ENCODE results near the gene NPIPA8. TPM values are rescaled to one million over a fixed set of nuclear protein-coding genes. Genes with fewer than 3 reads are reported as not detected.
"Not testable (repeated sequence)": the region's sequence is repeated elsewhere in the genome, so short reads cannot be mapped to it uniquely, and the experiment has no call there.

The NPIPA8 gene
- total and polyA plus RNA-seq, 2 of the 13 experiments (the other 11 are each of a cell fraction or from before 2014, with no cell fraction given): 0.24 to 0.34 TPM

- H2AFZ ChIP-seq (ENCODE audit: low read length); in situ Hi-C loops (cut with HindIII; ENCODE audit: extremely low pct_ligation_motif_present, low pct_unique_long_range_greater_than_20kb); H4K20me1 ChIP-seq (ENCODE audit: insufficient read depth, low read length); H3K79me2 ChIP-seq (ENCODE audit: insufficient read depth, low read length); H3K9me3 ChIP-seq (ENCODE audit: low read length); CTCF ChIA-PET (ENCODE audit: low intra/inter-chr PET ratio, low total read pairs); H3K4me1 ChIP-seq (ENCODE audit: insufficient read depth, low read length); H3K4me2 ChIP-seq (ENCODE audit: low read depth, low read length); intact Hi-C loops (cut with micrococcal nuclease; ENCODE audit: unreplicated experiment); POLR2A ChIA-PET; H3K27ac ChIP-seq (ENCODE audit: extremely low read length, insufficient read depth, low read length); H3K4me3 ChIP-seq (replicated peaks in 1 of 3; ENCODE audit: insufficient read depth in 1 of 3, low read depth in 2 of 3, low read length in 3 of 3); H3K9ac ChIP-seq (ENCODE audit: insufficient read depth, low read depth, low read length); FAIRE-seq; H3K36me3 ChIP-seq (replicated peaks in 1 of 2; ENCODE audit: control insufficient read depth in 1 of 2, insufficient read depth in 2 of 2, low read length in 2 of 2); H3K27me3 ChIP-seq (ENCODE audit: control insufficient read depth in 1 of 2, insufficient read depth in 2 of 2, low read length in 2 of 2); BruUV-seq (replicated peaks); DNase-seq (ENCODE audit: low spot score): not testable (repeated sequence)
- no CpG with 5 or more reads among the region's 5 CpGs for WGBS (ENCODE audit: low lambda C conversion rate)
- ATAC-seq: peak; percentile 47
These were observed 42.2 kb downstream of the NPIPA8 start for GRCh38 chr16:18294371-18294770.

DNA sequence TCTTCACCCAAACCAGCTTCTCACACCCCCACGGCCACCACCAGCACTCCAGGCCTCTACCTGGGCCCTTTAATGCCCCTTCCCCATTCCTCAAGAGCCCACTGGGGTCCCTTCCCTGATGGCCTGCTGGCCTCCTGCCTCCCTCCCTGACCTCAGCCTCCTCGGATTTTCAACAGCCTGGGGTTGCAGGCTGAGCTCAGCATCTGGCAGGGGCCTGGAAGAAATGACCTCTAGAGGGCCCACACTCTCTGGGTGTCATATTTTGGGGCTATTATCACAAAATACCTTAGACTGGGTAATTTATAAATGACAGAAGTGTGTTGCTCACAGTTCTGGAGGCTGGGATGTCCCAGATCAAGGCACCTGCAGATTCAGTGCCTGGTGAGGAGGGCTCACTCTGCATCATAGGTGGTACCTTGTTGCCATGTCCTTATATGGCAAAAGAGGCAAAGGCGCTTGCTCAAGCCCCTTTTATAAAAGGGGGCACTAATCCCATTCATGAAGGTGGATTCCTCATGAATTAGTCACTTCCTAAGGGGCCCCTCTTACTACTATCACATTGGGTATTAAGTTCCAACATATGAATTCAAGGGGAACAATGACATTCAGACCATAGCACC, 43.1 kb downstream of the NPIPA8 start:
- H3K27me3 ChIP-seq (ENCODE audit: control insufficient read depth in 1 of 2, insufficient read depth in 2 of 2, low read length in 2 of 2); intact Hi-C loops (cut with micrococcal nuclease; ENCODE audit: unreplicated experiment); H3K4me1 ChIP-seq (ENCODE audit: insufficient read depth, low read length); H4K20me1 ChIP-seq (ENCODE audit: insufficient read depth, low read length); H3K4me2 ChIP-seq (ENCODE audit: low read depth, low read length); H3K36me3 ChIP-seq (replicated peaks in 1 of 2; ENCODE audit: control insufficient read depth in 1 of 2, insufficient read depth in 2 of 2, low read length in 2 of 2); H3K4me3 ChIP-seq (replicated peaks in 1 of 3; ENCODE audit: insufficient read depth in 1 of 3, low read depth in 2 of 3, low read length in 3 of 3); H2AFZ ChIP-seq (ENCODE audit: low read length); POLR2A ChIA-PET; H3K9ac ChIP-seq (ENCODE audit: insufficient read depth, low read depth, low read length); H3K27ac ChIP-seq (ENCODE audit: extremely low read length, insufficient read depth, low read length); FAIRE-seq; DNase-seq (ENCODE audit: low spot score); H3K9me3 ChIP-seq (ENCODE audit: low read length); BruUV-seq (replicated peaks); in situ Hi-C loops (cut with HindIII; ENCODE audit: extremely low pct_ligation_motif_present, low pct_unique_long_range_greater_than_20kb); CTCF ChIA-PET (ENCODE audit: low intra/inter-chr PET ratio, low total read pairs); H3K79me2 ChIP-seq (ENCODE audit: insufficient read depth, low read length): not testable (repeated sequence)
- peak; percentile 32; the same call in 2 of the 3 replicates for ATAC-seq
- 0% methylated on average over 2 of the region's 3 CpGs for WGBS (ENCODE audit: low lambda C conversion rate)

DNA sequence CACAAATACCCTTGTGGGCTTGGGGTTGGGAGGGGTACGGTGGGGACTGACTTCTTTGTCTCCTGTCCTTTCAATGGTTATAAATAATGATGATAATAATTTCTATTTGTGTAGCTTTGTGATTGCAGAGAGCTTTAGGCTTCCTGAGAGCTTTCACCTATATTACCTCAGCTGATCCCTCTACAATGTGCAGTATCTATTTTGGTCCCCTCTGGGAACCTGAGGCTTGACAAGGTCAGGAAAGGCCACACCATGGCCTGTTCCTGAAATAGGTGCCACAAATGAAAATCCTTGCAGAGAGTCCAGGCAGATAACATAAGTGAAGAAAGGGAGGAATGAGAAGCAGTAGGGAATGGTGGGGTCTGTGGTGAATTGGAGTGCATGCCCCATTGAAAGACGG, 45.6 kb downstream of the NPIPA8 start:
- BruUV-seq (replicated peaks); H3K79me2 ChIP-seq (ENCODE audit: insufficient read depth, low read length); in situ Hi-C loops (cut with HindIII; ENCODE audit: extremely low pct_ligation_motif_present, low pct_unique_long_range_greater_than_20kb); CTCF ChIA-PET (ENCODE audit: low intra/inter-chr PET ratio, low total read pairs); H3K9ac ChIP-seq (ENCODE audit: insufficient read depth, low read depth, low read length); POLR2A ChIA-PET; H3K4me3 ChIP-seq (replicated peaks in 1 of 3; ENCODE audit: insufficient read depth in 1 of 3, low read depth in 2 of 3, low read length in 3 of 3); ATAC-seq; H3K4me2 ChIP-seq (ENCODE audit: low read depth, low read length); H3K4me1 ChIP-seq (ENCODE audit: insufficient read depth, low read length); FAIRE-seq; H3K27ac ChIP-seq (ENCODE audit: extremely low read length, insufficient read depth, low read length); H3K36me3 ChIP-seq (replicated peaks in 1 of 2; ENCODE audit: control insufficient read depth in 1 of 2, insufficient read depth in 2 of 2, low read length in 2 of 2); H3K27me3 ChIP-seq (ENCODE audit: control insufficient read depth in 1 of 2, insufficient read depth in 2 of 2, low read length in 2 of 2); H2AFZ ChIP-seq (ENCODE audit: low read length); H3K9me3 ChIP-seq (ENCODE audit: low read length); DNase-seq (ENCODE audit: low spot score); intact Hi-C loops (cut with micrococcal nuclease; ENCODE audit: unreplicated experiment); H4K20me1 ChIP-seq (ENCODE audit: insufficient read depth, low read length): not testable (repeated sequence)
- 0% methylated on average over 1 of the region's 2 CpGs for WGBS (ENCODE audit: low lambda C conversion rate)

DNA sequence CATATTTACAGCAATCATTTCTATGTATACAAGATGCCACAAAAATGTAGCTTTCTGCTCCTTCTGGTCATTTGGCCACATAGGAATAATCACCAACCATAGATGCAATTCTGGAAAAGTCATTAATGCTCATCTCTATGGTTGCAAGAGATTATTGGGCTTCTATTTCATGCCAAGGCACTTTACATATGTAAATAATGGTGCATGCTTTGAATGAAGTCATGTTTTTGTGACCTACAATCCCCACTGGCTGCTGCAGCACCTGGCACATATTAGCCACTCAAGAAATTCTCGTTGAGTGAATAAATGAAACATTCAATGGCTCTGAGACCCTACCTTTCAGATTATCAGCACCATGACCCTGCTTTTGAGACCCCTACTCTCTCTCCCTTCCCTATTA, 50.2 kb downstream of the NPIPA8 start:
- H3K9ac ChIP-seq (ENCODE audit: insufficient read depth, low read depth, low read length); H2AFZ ChIP-seq (ENCODE audit: low read length); H3K27ac ChIP-seq (ENCODE audit: extremely low read length, insufficient read depth, low read length); H3K4me1 ChIP-seq (ENCODE audit: insufficient read depth, low read length); CTCF ChIA-PET (ENCODE audit: low intra/inter-chr PET ratio, low total read pairs); in situ Hi-C loops (cut with HindIII; ENCODE audit: extremely low pct_ligation_motif_present, low pct_unique_long_range_greater_than_20kb); ATAC-seq; DNase-seq (ENCODE audit: low spot score); intact Hi-C loops (cut with micrococcal nuclease; ENCODE audit: unreplicated experiment); H3K36me3 ChIP-seq (replicated peaks in 1 of 2; ENCODE audit: control insufficient read depth in 1 of 2, insufficient read depth in 2 of 2, low read length in 2 of 2); H4K20me1 ChIP-seq (ENCODE audit: insufficient read depth, low read length); BruUV-seq (replicated peaks); POLR2A ChIA-PET; H3K4me2 ChIP-seq (ENCODE audit: low read depth, low read length); H3K79me2 ChIP-seq (ENCODE audit: insufficient read depth, low read length); FAIRE-seq; H3K4me3 ChIP-seq (replicated peaks in 1 of 3; ENCODE audit: insufficient read depth in 1 of 3, low read depth in 2 of 3, low read length in 3 of 3); H3K27me3 ChIP-seq (ENCODE audit: control insufficient read depth in 1 of 2, insufficient read depth in 2 of 2, low read length in 2 of 2); H3K9me3 ChIP-seq (ENCODE audit: low read length): not testable (repeated sequence)
- WGBS (ENCODE audit: low lambda C conversion rate): 20% methylated on average over 1 of the region's 1 CpG
